ENCODE measurements around the gene TXNL4B.

The TXNL4B gene

GRCh38 chr16:72125635-72126428 is 32.4 kb upstream of the TXNL4B start:
- TF ChIP-seq POLR2A (IDR thresholded peaks at IDR 0.05; ENCODE audit: extremely low read depth, insufficient read length) (no peak), CTCF (IDR thresholded peaks at IDR 0.05; ENCODE audit: low read depth, low read length) (no peak), MAX (IDR thresholded peaks at IDR 0.05; ENCODE audit: low read depth, low read length) (no peak)
- DNase-seq (ENCODE audit: low read depth): peak; percentile 19
- H3K4me3 ChIP-seq (ENCODE audit: low read depth, low read length): no peak overlapping the region

- TF ChIP-seq MYC (IDR thresholded peaks at IDR 0.05; ENCODE audit: low read depth, low read length) (no peak), CTCF (IDR thresholded peaks at IDR 0.05; ENCODE audit: low read depth, low read length) (peak; percentile 78), POLR2A (IDR thresholded peaks at IDR 0.05; ENCODE audit: extremely low read depth, insufficient read length) (no peak), MAX (IDR thresholded peaks at IDR 0.05; ENCODE audit: low read depth, low read length) (no peak)
- H3K4me3 ChIP-seq (ENCODE audit: low read depth, low read length): no peak overlapping the region
- peak; percentile 84 for DNase-seq (ENCODE audit: low read depth)
Measured at GRCh38 chr16:72124761-72125634, 31.6 kb upstream of the TXNL4B start.

- TF ChIP-seq MAX (IDR thresholded peaks at IDR 0.05; ENCODE audit: low read depth, low read length) (no peak), CTCF (IDR thresholded peaks at IDR 0.05; ENCODE audit: low read depth, low read length) (no peak), MYC (IDR thresholded peaks at IDR 0.05; ENCODE audit: low read depth, low read length) (no peak), POLR2A (IDR thresholded peaks at IDR 0.05; ENCODE audit: extremely low read depth, insufficient read length) (no peak)
- no peak for DNase-seq (ENCODE audit: low read depth)
- no peak overlapping the region for H3K4me3 ChIP-seq (ENCODE audit: low read depth, low read length)
Measured at GRCh38 chr16:72124148-72124547, 30.7 kb upstream of the TXNL4B start.

- DNase-seq (ENCODE audit: low read depth): no peak
- no peak for TF ChIP-seq MAX (IDR thresholded peaks at IDR 0.05; ENCODE audit: low read depth, low read length)
- TF ChIP-seq POLR2A (IDR thresholded peaks at IDR 0.05; ENCODE audit: extremely low read depth, insufficient read length): no peak
- no peak overlapping the region for H3K4me3 ChIP-seq (ENCODE audit: low read depth, low read length)
Measured at GRCh38 chr16:72123426-72123825, 30.0 kb upstream of the TXNL4B start.

GRCh38 chr16:72122916-72123315 is 29.5 kb upstream of the TXNL4B start:
- no peak overlapping the region for H3K4me3 ChIP-seq (ENCODE audit: low read depth, low read length)
- no peak for DNase-seq (ENCODE audit: low read depth)
- TF ChIP-seq POLR2A (IDR thresholded peaks at IDR 0.05; ENCODE audit: extremely low read depth, insufficient read length) (no peak), MYC (IDR thresholded peaks at IDR 0.05; ENCODE audit: low read depth, low read length) (no peak), MAX (IDR thresholded peaks at IDR 0.05; ENCODE audit: low read depth, low read length) (no peak), CTCF (IDR thresholded peaks at IDR 0.05; ENCODE audit: low read depth, low read length) (no peak)

- no peak overlapping the region for H3K4me3 ChIP-seq (ENCODE audit: low read depth, low read length)
- TF ChIP-seq POLR2A (IDR thresholded peaks at IDR 0.05; ENCODE audit: extremely low read depth, insufficient read length) (no peak), CTCF (IDR thresholded peaks at IDR 0.05; ENCODE audit: low read depth, low read length) (no peak), MYC (IDR thresholded peaks at IDR 0.05; ENCODE audit: low read depth, low read length) (no peak), MAX (IDR thresholded peaks at IDR 0.05; ENCODE audit: low read depth, low read length) (no peak)
- DNase-seq (ENCODE audit: low read depth): no peak
Measured at GRCh38 chr16:72122308-72122707, 28.9 kb upstream of the TXNL4B start.
